ENCODE measurements around the gene CTNNA3.
"Not testable (repeated sequence)": the region's sequence is repeated elsewhere in the genome, so short reads cannot be mapped to it uniquely, and the experiment has no call there.

The CTNNA3 gene

DNA sequence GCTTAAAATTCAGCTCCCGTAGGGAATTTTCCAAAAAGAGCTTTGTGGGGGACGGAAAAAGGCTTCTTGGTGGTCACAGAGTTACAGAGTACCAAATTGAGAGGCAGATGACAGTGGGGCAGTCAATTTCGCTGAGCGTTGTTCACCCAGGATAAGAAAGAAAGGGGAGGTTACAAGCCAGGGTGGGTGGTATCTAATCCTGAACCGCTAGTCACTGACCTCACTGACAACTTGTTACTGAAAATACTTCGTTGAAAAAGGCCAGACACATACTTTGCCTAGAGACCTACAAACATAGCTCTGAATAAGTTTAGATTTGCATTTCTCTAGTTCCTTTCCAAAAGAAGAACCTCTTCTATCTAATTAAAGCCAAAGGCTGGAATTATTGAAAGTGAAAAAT is at the start of gene CTNNA3:
CTNNA3 (minus strand) TSS at position 167 of the 400 bp plus-strand sequence.
- no peak within 1 kb of the TSS for H3K4me3 ChIP-seq (ENCODE audit: low read depth, low read length)
- TF ChIP-seq, protein P1, sequence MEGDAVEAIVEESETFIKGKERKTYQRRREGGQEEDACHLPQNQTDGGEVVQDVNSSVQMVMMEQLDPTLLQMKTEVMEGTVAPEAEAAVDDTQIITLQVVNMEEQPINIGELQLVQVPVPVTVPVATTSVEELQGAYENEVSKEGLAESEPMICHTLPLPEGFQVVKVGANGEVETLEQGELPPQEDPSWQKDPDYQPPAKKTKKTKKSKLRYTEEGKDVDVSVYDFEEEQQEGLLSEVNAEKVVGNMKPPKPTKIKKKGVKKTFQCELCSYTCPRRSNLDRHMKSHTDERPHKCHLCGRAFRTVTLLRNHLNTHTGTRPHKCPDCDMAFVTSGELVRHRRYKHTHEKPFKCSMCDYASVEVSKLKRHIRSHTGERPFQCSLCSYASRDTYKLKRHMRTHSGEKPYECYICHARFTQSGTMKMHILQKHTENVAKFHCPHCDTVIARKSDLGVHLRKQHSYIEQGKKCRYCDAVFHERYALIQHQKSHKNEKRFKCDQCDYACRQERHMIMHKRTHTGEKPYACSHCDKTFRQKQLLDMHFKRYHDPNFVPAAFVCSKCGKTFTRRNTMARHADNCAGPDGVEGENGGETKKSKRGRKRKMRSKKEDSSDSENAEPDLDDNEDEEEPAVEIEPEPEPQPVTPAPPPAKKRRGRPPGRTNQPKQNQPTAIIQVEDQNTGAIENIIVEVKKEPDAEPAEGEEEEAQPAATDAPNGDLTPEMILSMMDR (IDR thresholded peaks at IDR 0.05; ENCODE audit: control insufficient read depth, extremely low read depth, insufficient read depth) = no peak
- DNase-seq (ENCODE audit: low read depth) = no peak

DNA sequence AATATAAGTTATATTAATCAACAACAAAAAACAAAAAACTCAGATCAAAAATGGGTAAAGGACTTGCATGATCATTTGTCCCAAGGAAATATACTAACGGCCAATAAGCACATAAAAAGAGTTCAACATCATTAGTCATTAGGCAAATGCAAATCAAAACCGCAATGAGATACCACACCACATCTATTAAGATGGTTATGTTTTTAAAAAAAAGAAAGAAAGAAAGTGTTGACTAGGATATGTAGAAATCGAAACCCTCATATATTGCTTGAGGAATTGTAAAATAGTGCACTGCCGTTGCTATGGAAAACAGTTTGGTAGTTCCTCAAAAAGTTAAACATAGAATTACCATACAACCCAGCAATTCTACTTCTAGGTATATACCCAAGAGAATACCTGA is 39.4 kb upstream of the CTNNA3 start:
- no peak for DNase-seq (ENCODE audit: low read depth)

DNA sequence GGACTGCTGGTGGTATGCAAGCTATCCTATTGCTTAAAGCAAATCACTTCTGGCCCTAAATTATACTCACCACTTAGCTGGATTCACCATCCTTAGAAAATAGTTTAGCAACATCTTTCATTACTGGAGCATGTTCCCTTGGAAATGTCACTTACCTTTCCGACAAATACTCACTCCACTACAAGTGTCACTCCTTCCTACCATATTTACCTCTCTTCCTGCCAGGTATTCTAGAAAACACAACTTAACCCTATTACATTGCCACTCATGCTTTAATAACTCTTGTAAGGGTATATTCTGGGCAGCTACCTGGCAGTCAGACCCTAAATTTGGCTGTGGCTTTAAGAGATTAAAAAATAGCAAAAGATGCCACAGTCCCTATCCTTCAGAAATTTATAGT is 37.5 kb upstream of the CTNNA3 start:
- DNase-seq (ENCODE audit: low read depth) = no peak
- no peak overlapping the region for H3K4me3 ChIP-seq (ENCODE audit: low read depth, low read length)
- TF ChIP-seq, protein P1 (IDR thresholded peaks at IDR 0.05; ENCODE audit: control insufficient read depth, extremely low read depth, insufficient read depth) = no peak

More for the DNA sequence above, 39.4 kb upstream of the CTNNA3 start:
- H3K4me3 ChIP-seq (ENCODE audit: low read depth, low read length) = no peak overlapping the region
- TF ChIP-seq, protein P1 (IDR thresholded peaks at IDR 0.05; ENCODE audit: control insufficient read depth, extremely low read depth, insufficient read depth) = no peak

- no peak overlapping the region for H3K4me3 ChIP-seq (ENCODE audit: low read depth, low read length)
- TF ChIP-seq, protein P1 (IDR thresholded peaks at IDR 0.05; ENCODE audit: control insufficient read depth, extremely low read depth, insufficient read depth) = no peak
- DNase-seq (ENCODE audit: low read depth) = no peak
These were observed 29.6 kb upstream of the CTNNA3 start for GRCh38 chr10:67725567-67725966.

- no peak for DNase-seq (ENCODE audit: low read depth)
- TF ChIP-seq, protein P1 (IDR thresholded peaks at IDR 0.05; ENCODE audit: control insufficient read depth, extremely low read depth, insufficient read depth) = no peak
- H3K4me3 ChIP-seq (ENCODE audit: low read depth, low read length) = no peak overlapping the region
These were observed 27.6 kb upstream of the CTNNA3 start for GRCh38 chr10:67723601-67724000.

DNA sequence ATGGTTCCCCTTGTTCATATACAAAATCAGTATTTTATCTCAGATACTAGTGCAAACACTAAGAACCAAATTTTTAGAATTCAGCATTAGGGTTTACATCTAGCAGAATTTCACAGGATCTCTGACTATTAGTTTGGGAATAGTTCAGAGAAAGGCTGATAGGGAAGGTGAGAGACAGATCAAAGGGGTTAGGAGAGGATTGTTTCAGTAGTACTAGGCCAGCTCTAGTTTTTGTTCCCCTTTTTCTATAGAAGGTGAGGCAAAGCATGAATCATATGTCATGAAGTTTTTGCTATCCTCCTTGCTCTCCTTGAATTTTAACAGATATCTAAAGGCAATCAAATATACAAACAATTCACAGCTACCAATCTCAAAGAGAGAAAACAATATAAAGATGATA is 26.1 kb upstream of the CTNNA3 start:
- no peak overlapping the region for H3K4me3 ChIP-seq (ENCODE audit: low read depth, low read length)
- TF ChIP-seq, protein P1 (IDR thresholded peaks at IDR 0.05; ENCODE audit: control insufficient read depth, extremely low read depth, insufficient read depth) = no peak
- DNase-seq (ENCODE audit: low read depth) = no peak

GRCh38 chr10:67716455-67716854 is 20.5 kb upstream of the CTNNA3 start:
- DNase-seq (ENCODE audit: low read depth); H3K4me3 ChIP-seq (ENCODE audit: low read depth, low read length): not testable (repeated sequence)

Measured in LNCaP clone FGC (cell line).